Left kidney (tissue), 2 donors: Measurements from ENCODE around the gene DCDC2C. TPM values are rescaled to one million over a fixed set of nuclear protein-coding genes. Genes with fewer than 3 reads are reported as not detected.

Experiments
- DNase-seq: peaks from one replicate; pipeline ENCODE4 v3.0.0-alpha.2; 2013
- polyA plus RNA-seq: library from polyadenylated mRNA; unstranded; fragments of 120-200 nt; gene quantifications from one replicate; pipeline ENCODE4 v1.2.1, GENCODE V29; 2013; ENCODE audit not compliant: insufficient read length

DCDC2C gene
- polyA plus RNA-seq, 1 donor, result 0.65 TPM

- no peak for DNase-seq
Observed at GRCh38 chr2:3672861-3673678, 30.3 kb upstream of the DCDC2C start.

GRCh38 chr2:3674066-3674845 lies 29.1 kb upstream of the DCDC2C start:
- no peak for DNase-seq

- DNase-seq, result no peak
Observed at GRCh38 chr2:3675687-3676086, 27.7 kb upstream of the DCDC2C start.

GRCh38 chr2:3677436-3677835 lies 25.9 kb upstream of the DCDC2C start:
- DNase-seq, result no peak

GRCh38 chr2:3678212-3678611 lies 25.2 kb upstream of the DCDC2C start:
- no peak for DNase-seq

- no peak for DNase-seq
Observed at GRCh38 chr2:3679180-3679579, 24.2 kb upstream of the DCDC2C start.

- no peak for DNase-seq
Observed at GRCh38 chr2:3679616-3680393, 23.6 kb upstream of the DCDC2C start.

GRCh38 chr2:3680548-3681345 lies 22.6 kb upstream of the DCDC2C start:
- no peak for DNase-seq

GRCh38 chr2:3681625-3682024 lies 21.8 kb upstream of the DCDC2C start:
- DNase-seq, result no peak

GRCh38 chr2:3682811-3683210 lies 20.6 kb upstream of the DCDC2C start:
- DNase-seq, result no peak

- no peak for DNase-seq
Observed at GRCh38 chr2:3683748-3684454, 19.5 kb upstream of the DCDC2C start.

- no peak for DNase-seq
Observed at GRCh38 chr2:3689998-3690748, 13.2 kb upstream of the DCDC2C start.

GRCh38 chr2:3692375-3692774 lies 11.0 kb upstream of the DCDC2C start:
- no peak for DNase-seq

GRCh38 chr2:3696545-3696944 lies 6.8 kb upstream of the DCDC2C start:
- no peak for DNase-seq

- no peak for DNase-seq
Observed at GRCh38 chr2:3701071-3701470, 2.3 kb upstream of the DCDC2C start.

- no peak for DNase-seq
Observed at GRCh38 chr2:3703757-3704355, 481 bp downstream of the DCDC2C start.

- no peak for DNase-seq
Observed at GRCh38 chr2:3704692-3705091, 1.3 kb downstream of the DCDC2C start.

- no peak for DNase-seq
Observed at GRCh38 chr2:3705782-3706181, 2.4 kb downstream of the DCDC2C start.

GRCh38 chr2:3706892-3707291 lies 3.5 kb downstream of the DCDC2C start:
- DNase-seq, result no peak

- no peak for DNase-seq
Observed at GRCh38 chr2:3708576-3708975, 5.2 kb downstream of the DCDC2C start.
